Stimulated activated CD8-positive, alpha-beta memory T cell treated with anti-CD3 and anti-CD28 coated beads, Interleukin-7, amount 100 ng/mL, for 1 hour (primary cell): ENCODE results near the gene ENHO.
"Not testable (repeated sequence)": the region's sequence is repeated elsewhere in the genome, so short reads cannot be mapped to it uniquely, and the experiment has no call there.

Source experiments
- DNase-seq, 2 donors: peaks; one replicate each; pipeline ENCODE4 v3.0.0-alpha.2; 2020; ENCODE audit warnings: low read depth in 2 of 2

ENHO gene

GRCh38 chr9:34506623-34507022 is 16.2 kb downstream of the ENHO start:
- DNase-seq, result no peak

- DNase-seq, result no peak
Observed at GRCh38 chr9:34505370-34506120, 17.2 kb downstream of the ENHO start.

- no peak for DNase-seq
Observed at GRCh38 chr9:34503406-34503805, 19.4 kb downstream of the ENHO start.

GRCh38 chr9:34502891-34503290 is 19.9 kb downstream of the ENHO start:
- no peak for DNase-seq

GRCh38 chr9:34502471-34502870 is 20.3 kb downstream of the ENHO start:
- DNase-seq, result no peak

- no peak for DNase-seq
Observed at GRCh38 chr9:34501889-34502425, 20.8 kb downstream of the ENHO start.

GRCh38 chr9:34501372-34501771 is 21.4 kb downstream of the ENHO start:
- DNase-seq, result no peak

GRCh38 chr9:34500623-34501267 is 22.0 kb downstream of the ENHO start:
- DNase-seq, result peak; percentile 60 to 65

- DNase-seq, result no peak
Observed at GRCh38 chr9:34499076-34499475, 23.7 kb downstream of the ENHO start.

- no peak for DNase-seq
Observed at GRCh38 chr9:34498553-34498952, 24.2 kb downstream of the ENHO start.

GRCh38 chr9:34496149-34496712 is 26.6 kb downstream of the ENHO start:
- no peak for DNase-seq

- DNase-seq, result peak in 1 of 2 donors; percentile 9
Observed at GRCh38 chr9:34493972-34494535, 28.7 kb downstream of the ENHO start.

- no peak for DNase-seq
Observed at GRCh38 chr9:34492051-34492450, 30.7 kb downstream of the ENHO start.

GRCh38 chr9:34491596-34491995 is 31.2 kb downstream of the ENHO start:
- DNase-seq, result no peak

GRCh38 chr9:34490760-34491159 is 32.0 kb downstream of the ENHO start:
- DNase-seq, result no peak

GRCh38 chr9:34490360-34490759 is 32.4 kb downstream of the ENHO start:
- DNase-seq, result no peak

GRCh38 chr9:34486572-34486971 is 36.2 kb downstream of the ENHO start:
- no peak for DNase-seq

- DNase-seq, result no peak
Observed at GRCh38 chr9:34485822-34486221, 37.0 kb downstream of the ENHO start.

GRCh38 chr9:34484678-34485077 is 38.1 kb downstream of the ENHO start:
- no peak for DNase-seq

GRCh38 chr9:34482746-34483145 is 40.0 kb downstream of the ENHO start:
- not testable (repeated sequence) for DNase-seq

- not testable (repeated sequence) for DNase-seq
Observed at GRCh38 chr9:34481620-34482019, 41.2 kb downstream of the ENHO start.

GRCh38 chr9:34479431-34479866 is 43.3 kb downstream of the ENHO start:
- no peak for DNase-seq
